ENCODE data around the gene ATXN3. TPM values are rescaled to one million over a fixed set of nuclear protein-coding genes. Genes with fewer than 3 reads are reported as not detected.
A peak's percentile ranks its signal among the peaks of the same experiment; 100 is the strongest.

ATXN3 gene
- total RNA-seq, 1 experiment from 2014 or later: 14.6 TPM

- ChIA-PET POLR2A (interaction anchor here (0.6 kb wide), 1 partner anchor 15 kb away, joined by 3 read pairs; no protein-coding TSS in a partner anchor), CTCF (interaction anchor here (1.1 kb wide), 1 partner anchor 66 kb away, joined by 3 read pairs; the partner anchor contains the start of gene ATXN3)
- Histone ChIP-seq H3K9me3 (ENCODE audit: control insufficient read depth, insufficient read depth, low read depth, low read length) (no peaks in the 10 kb centered on the region), H3K4me1 (ENCODE audit: control insufficient read depth, insufficient read depth, low read length) (peaks cover 14% of the 10 kb centered on the region; the same call in 1 of the 2 replicates), H3K36me3 (ENCODE audit: control insufficient read depth, insufficient read depth, low read length) (no peaks in the 10 kb centered on the region; the same call in 1 of the 2 replicates), H3K27me3 (ENCODE audit: control insufficient read depth, insufficient read depth, low read length) (no peaks in the 10 kb centered on the region), H3K4me3 (ENCODE audit: low read depth in 2 of 2, low read length in 2 of 2) (peak overlapping the region; percentile 86 to 87), H3K27ac (ENCODE audit: low read length) (peak overlapping the region; percentile 89)
- TF ChIP-seq, protein P1, sequence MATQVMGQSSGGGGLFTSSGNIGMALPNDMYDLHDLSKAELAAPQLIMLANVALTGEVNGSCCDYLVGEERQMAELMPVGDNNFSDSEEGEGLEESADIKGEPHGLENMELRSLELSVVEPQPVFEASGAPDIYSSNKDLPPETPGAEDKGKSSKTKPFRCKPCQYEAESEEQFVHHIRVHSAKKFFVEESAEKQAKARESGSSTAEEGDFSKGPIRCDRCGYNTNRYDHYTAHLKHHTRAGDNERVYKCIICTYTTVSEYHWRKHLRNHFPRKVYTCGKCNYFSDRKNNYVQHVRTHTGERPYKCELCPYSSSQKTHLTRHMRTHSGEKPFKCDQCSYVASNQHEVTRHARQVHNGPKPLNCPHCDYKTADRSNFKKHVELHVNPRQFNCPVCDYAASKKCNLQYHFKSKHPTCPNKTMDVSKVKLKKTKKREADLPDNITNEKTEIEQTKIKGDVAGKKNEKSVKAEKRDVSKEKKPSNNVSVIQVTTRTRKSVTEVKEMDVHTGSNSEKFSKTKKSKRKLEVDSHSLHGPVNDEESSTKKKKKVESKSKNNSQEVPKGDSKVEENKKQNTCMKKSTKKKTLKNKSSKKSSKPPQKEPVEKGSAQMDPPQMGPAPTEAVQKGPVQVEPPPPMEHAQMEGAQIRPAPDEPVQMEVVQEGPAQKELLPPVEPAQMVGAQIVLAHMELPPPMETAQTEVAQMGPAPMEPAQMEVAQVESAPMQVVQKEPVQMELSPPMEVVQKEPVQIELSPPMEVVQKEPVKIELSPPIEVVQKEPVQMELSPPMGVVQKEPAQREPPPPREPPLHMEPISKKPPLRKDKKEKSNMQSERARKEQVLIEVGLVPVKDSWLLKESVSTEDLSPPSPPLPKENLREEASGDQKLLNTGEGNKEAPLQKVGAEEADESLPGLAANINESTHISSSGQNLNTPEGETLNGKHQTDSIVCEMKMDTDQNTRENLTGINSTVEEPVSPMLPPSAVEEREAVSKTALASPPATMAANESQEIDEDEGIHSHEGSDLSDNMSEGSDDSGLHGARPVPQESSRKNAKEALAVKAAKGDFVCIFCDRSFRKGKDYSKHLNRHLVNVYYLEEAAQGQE (IDR thresholded peaks at IDR 0.05; ENCODE audit: insufficient read depth in 1 of 2, low read depth in 2 of 2, low read length in 1 of 2): no peak
- TF ChIP-seq TCF7L2 (IDR thresholded peaks at IDR 0.05; ENCODE audit: low read depth, low read length) (no peak), CTCF (IDR thresholded peaks at IDR 0.05) (no peak), POLR2AphosphoS5 (IDR thresholded peaks at IDR 0.05; ENCODE audit: low read depth, low read length) (no peak), SIN3A (IDR thresholded peaks at IDR 0.05; ENCODE audit: borderline replicate concordance, insufficient read depth, low read depth, low read length) (no peak)
- ATAC-seq: no peak
- intact Hi-C loops (cut with micrococcal nuclease; ENCODE audit: unreplicated experiment) (loop anchor here (2.0 kb wide), 1 partner anchor 66 kb away; the partner anchor contains the start of gene ATXN3), in situ Hi-C loops (cut with HindIII; ENCODE audit: low pct_unique_long_range_greater_than_20kb, low sequenced_read_pairs) (no loop called here)
- DNase-seq (ENCODE audit: low read depth, low spot score): no peak
- TSS peak; percentile 75 for BruUV-seq (replicated peaks)
Measured at GRCh38 chr14:92040431-92041051, 65.8 kb downstream of the ATXN3 start.

DNA sequence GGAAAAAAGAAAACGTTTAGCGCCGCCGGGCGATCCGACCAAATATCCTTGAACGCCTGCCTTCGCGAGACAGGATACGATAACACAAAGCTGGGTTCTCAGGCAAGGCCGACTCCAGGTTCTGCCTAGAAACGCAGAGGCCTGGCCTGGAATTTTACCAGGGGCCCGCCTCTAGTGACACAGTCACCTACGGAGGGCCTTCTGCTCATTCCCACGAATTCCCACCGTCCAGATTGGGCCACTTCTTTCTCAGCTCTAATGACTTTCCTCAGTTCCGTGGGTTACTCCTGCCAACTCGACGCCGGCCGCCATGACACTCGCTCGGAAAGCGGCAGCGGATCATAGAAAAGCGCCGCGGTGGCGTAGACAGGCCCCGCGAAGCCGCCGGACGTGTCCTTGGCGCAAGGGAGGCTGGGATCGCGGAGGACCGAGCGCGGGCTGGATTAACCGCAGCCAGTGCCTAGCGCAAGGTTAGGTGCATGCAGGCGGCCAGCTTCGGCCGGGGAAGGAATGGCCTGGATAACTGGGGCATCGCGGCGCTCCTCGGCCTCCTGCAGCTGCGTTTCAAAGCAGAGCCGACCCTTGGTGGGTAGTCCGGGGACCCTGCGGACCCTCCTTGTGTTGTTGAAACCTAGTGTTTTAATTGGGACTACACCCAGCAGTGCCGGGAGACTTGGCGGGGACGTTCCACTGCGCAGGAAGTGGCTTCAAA lies 66.5 kb downstream of the ATXN3 start, which contains the start of gene TRIP11:
TSS of gene TRIP11 (minus strand) at position 341 of the 712 bp plus-strand sequence. CDS start 374 bp downstream, outside the sequence.
- POLR2A ChIA-PET: interaction anchor here (0.6 kb wide), 1 partner anchor 16 kb away, joined by 3 read pairs; no protein-coding TSS in a partner anchor
- peak; percentile 51 for DNase-seq (ENCODE audit: low read depth, low spot score)
- Histone ChIP-seq H3K4me3 (ENCODE audit: low read depth in 2 of 2, low read length in 2 of 2) (peak within 1 kb of the TSS; percentile 86 to 87), H3K36me3 (ENCODE audit: control insufficient read depth, insufficient read depth, low read length) (no peaks in the 10 kb centered on the region; the same call in 1 of the 2 replicates), H3K9me3 (ENCODE audit: control insufficient read depth, insufficient read depth, low read depth, low read length) (no peaks in the 10 kb centered on the region), H3K4me1 (ENCODE audit: control insufficient read depth, insufficient read depth, low read length) (peaks cover 14% of the 10 kb centered on the region; the same call in 1 of the 2 replicates), H3K27me3 (ENCODE audit: control insufficient read depth, insufficient read depth, low read length) (no peaks in the 10 kb centered on the region), H3K27ac (ENCODE audit: low read length) (peak within 1 kb of the TSS; percentile 89)
- peak; percentile 99 for ATAC-seq
- in situ Hi-C loops (cut with HindIII; ENCODE audit: low pct_unique_long_range_greater_than_20kb, low sequenced_read_pairs): no loop called here
- TF ChIP-seq CTCF (IDR thresholded peaks at IDR 0.05): no peak
- TF ChIP-seq POLR2AphosphoS5 (IDR thresholded peaks at IDR 0.05; ENCODE audit: low read depth, low read length): peak; percentile 54; the same call in 1 of the 2 replicates
- TF ChIP-seq TCF7L2 (IDR thresholded peaks at IDR 0.05; ENCODE audit: low read depth, low read length): 0 out of 2 replicates have a peak, but pooled peaks have one; percentile 56
- peak; percentile 81; the same call in 1 of the 2 replicates for TF ChIP-seq SIN3A (IDR thresholded peaks at IDR 0.05; ENCODE audit: borderline replicate concordance, insufficient read depth, low read depth, low read length)
- TF ChIP-seq, protein P1 (IDR thresholded peaks at IDR 0.05; ENCODE audit: insufficient read depth in 1 of 2, low read depth in 2 of 2, low read length in 1 of 2): no peak
- intact Hi-C loops (cut with micrococcal nuclease; ENCODE audit: unreplicated experiment): loop anchor here (2.0 kb wide), 1 partner anchor 67 kb away; the partner anchor contains the start of gene ATXN3
- CTCF ChIA-PET: interaction anchor here (1.1 kb wide), 1 partner anchor 66 kb away, joined by 3 read pairs; the partner anchor contains the start of gene ATXN3
- no TSS peak for BruUV-seq (replicated peaks)

Data from Panc1 (cell line).